Thyroid gland (tissue), 4 donors: Measurements from ENCODE around the gene CCNK. TPM values are rescaled to one million over a fixed set of nuclear protein-coding genes. Genes with fewer than 3 reads are reported as not detected.

Experiments
- DNase-seq, 2 donors: peaks; one replicate each; pipeline ENCODE4 v3.0.0-alpha.2; 2019
- H3K27ac ChIP-seq, 3 donors: fragments of 200-600 bp; sonication (generic); 1 replicate in 2 of 3; 2 replicates in 1 of 3; pipeline ENCODE4 v1.5.1; 2016 to 2019; ENCODE audit warnings: mild to moderate bottlenecking in 1 of 3, moderate library complexity in 1 of 3
- H3K27me3 ChIP-seq: fragments of 200-600 bp; sonication (generic); one replicate; pipeline ENCODE4 v1.5.1; 2019
- H3K36me3 ChIP-seq, 2 donors: fragments of 200-600 bp; sonication (generic); one replicate each; pipeline ENCODE4 v1.5.1; 2016 to 2019
- H3K4me1 ChIP-seq, 2 donors: fragments of 200-600 bp; sonication (generic); one replicate each; pipeline ENCODE4 v1.5.1; 2017 to 2019
- H3K4me3 ChIP-seq, 3 donors: fragments of 200-600 bp; sonication (generic); replicated peaks in 1 of 3; 1 replicate in 2 of 3; 2 replicates in 1 of 3; pipeline ENCODE4 v1.5.1; 2016; ENCODE audit warnings: mild to moderate bottlenecking in 1 of 3
- H3K9me3 ChIP-seq: fragments of 200-600 bp; sonication (generic); one replicate; pipeline ENCODE4 v1.5.1; 2017
- POLR2A ChIP-seq, 2 donors: fragments of 450-650 bp; IDR thresholded peaks; one replicate each; pipeline ENCODE4 v1.6.1; 2017; ENCODE audit warnings: antibody characterized with exemption in 2 of 2, mild to moderate bottlenecking in 2 of 2, moderate library complexity in 1 of 2
- WGBS, 2 donors: methylation state at CpG; one replicate each; pipeline ENCODE4 v1.1.5; 2017; 5-methylcytosine and 5-hydroxymethylcytosine counted together
- intact Hi-C: fragments of 100-400 bp; cut with DNase I; formaldehyde crosslinking; loops from one replicate; pipeline ENCODE4 v1.15.1; 2023
- total RNA-seq, 4 donors: library from RNA; depleted of rRNA; stranded (reverse); fragments of >200 nt; gene quantifications; one replicate each; pipeline ENCODE4 v1.2.3, GENCODE V29; 2016
- TF ChIP-seq, protein P1 (sequence below), 6 experiments: fragments of 200-600 bp in 3 of 6; fragments of 450-650 bp in 3 of 6; sonication (generic) in 3 of 6; IDR thresholded peaks; one replicate each; pipeline ENCODE4 v1.5.1; 2016 to 2019; ENCODE audit warnings: antibody characterized with exemption in 6 of 6, mild to moderate bottlenecking in 2 of 6, inconsistent platforms in 1 of 6, moderate library complexity in 1 of 6

The CCNK gene
- total RNA-seq, 4 donors from 2014 or later: 14.4 to 36.9 (median 24.4) TPM

DNA sequence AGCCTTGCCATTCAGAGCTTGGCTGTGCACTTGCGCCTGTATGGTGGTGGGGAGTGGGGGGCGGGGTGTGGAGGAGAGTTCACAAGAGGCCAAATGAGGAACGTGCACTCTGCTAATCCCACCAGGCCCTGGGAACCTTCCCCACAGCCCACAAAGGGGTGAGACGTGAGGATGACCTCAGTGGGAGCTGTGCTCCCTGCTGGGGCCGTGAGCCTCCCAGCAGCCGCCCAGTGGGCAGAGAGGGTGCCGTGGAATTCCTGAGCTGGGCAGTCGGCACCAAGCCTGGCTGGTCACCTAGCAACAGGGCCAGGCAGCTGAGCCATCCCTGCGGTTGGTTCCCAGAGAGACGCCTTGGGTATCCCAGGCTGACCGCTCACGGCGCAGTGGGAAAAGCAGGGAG is 53.7 kb downstream of the CCNK start:
- no peak for DNase-seq
- Histone ChIP-seq H3K27ac (no peak overlapping the region), H3K4me3 (no peak overlapping the region), H3K27me3 (no peaks in the 10 kb centered on the region), H3K36me3 (no peaks in the 10 kb centered on the region), H3K4me1 (peaks cover 10 to 25% of the 10 kb centered on the region in 2 donors), H3K9me3 (no peaks in the 10 kb centered on the region)
- intact Hi-C loops: no loop called here
- 76 to 80% methylated on average over 11 to 13 of the region's 13 CpGs for WGBS, 2 donors
- TF ChIP-seq, protein P1, sequence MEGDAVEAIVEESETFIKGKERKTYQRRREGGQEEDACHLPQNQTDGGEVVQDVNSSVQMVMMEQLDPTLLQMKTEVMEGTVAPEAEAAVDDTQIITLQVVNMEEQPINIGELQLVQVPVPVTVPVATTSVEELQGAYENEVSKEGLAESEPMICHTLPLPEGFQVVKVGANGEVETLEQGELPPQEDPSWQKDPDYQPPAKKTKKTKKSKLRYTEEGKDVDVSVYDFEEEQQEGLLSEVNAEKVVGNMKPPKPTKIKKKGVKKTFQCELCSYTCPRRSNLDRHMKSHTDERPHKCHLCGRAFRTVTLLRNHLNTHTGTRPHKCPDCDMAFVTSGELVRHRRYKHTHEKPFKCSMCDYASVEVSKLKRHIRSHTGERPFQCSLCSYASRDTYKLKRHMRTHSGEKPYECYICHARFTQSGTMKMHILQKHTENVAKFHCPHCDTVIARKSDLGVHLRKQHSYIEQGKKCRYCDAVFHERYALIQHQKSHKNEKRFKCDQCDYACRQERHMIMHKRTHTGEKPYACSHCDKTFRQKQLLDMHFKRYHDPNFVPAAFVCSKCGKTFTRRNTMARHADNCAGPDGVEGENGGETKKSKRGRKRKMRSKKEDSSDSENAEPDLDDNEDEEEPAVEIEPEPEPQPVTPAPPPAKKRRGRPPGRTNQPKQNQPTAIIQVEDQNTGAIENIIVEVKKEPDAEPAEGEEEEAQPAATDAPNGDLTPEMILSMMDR (IDR thresholded peaks at IDR 0.05): no peak
- TF ChIP-seq POLR2A (IDR thresholded peaks at IDR 0.05): no peak

DNA sequence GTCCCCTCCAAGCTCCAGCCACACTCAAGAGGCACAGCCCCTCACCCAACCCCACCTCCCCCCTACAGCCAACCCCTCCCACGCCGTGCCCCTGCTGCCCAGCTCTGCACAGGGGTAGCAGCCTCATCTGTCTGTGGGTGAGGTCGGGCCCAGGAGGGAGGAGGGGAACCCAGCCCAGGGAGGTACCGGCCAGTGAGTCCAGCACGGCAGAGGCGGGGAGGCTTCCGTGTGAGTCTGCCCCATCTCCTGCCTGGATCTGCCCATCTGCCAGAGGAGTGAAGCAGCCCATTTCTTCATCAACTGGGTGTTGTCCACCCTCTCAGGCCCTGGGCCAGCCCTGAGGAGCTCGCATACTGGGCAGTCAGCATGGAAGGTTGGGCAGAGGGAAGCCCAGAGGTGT is 54.2 kb downstream of the CCNK start:
- no peaks in the 10 kb centered on the region for H3K9me3 ChIP-seq
- H3K4me1 ChIP-seq: peaks cover 16 to 30% of the 10 kb centered on the region in 2 donors
- 100% methylated on average over 2 of the region's 8 CpGs; no CpG with 5 or more reads in 1 of the 2 donors for whole genome bisulfite sequencing, 2 donors
- no peak overlapping the region for H3K27ac ChIP-seq
- no peak for TF ChIP-seq POLR2A (IDR thresholded peaks at IDR 0.05)
- TF ChIP-seq, protein P1 (IDR thresholded peaks at IDR 0.05): no peak
- DNase-seq: no peak
- H3K36me3 ChIP-seq: no peaks in the 10 kb centered on the region
- H3K27me3 ChIP-seq: no peaks in the 10 kb centered on the region
- intact Hi-C loops: no loop called here
- no peak overlapping the region for H3K4me3 ChIP-seq

DNA sequence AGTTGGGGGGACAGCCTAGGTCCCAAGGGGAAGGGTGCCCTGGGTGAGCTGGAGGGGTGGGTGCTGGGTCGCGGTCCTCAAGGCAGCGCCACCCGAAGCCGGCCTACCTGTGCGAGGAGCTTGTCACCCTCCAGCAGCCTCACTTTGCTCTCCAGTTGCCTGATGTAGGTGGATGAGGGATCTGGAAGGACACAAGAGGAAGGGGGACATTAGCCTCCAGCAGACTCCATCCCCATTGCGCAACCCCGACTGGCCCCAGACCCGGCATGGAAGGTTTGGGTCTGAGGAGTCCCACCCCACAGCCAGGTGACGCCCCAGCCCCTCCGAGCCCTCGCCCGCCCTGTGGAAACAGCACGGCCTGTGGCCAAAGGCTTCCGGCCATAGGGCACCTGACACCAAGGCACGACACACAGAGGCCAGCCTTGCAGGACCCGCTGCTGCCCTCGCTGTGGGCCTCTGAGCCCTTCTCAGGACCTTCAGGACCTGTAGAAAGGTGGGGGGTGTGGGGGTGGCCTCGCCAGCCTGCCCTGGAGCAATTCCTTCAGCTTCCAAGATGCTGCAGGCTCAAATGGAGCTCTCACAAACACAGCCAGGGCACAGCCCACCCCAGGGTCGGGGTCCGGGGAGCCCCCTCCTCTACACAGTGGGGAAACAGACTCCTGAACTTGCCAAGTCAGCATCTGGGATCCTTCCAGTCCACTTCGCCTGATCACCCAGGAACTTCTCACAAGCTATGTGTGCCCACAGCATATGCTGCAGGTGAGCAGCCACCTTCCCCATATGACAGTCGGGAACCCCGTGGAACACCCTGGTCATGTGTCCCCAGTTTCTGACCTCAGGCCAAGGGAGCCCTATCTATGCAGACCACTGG is 54.9 kb downstream of the CCNK start:
- peaks cover 19 to 37% of the 10 kb centered on the region in 2 donors for H3K4me1 ChIP-seq
- H3K9me3 ChIP-seq: no peaks in the 10 kb centered on the region
- TF ChIP-seq POLR2A (IDR thresholded peaks at IDR 0.05): no peak
- TF ChIP-seq, protein P1 (IDR thresholded peaks at IDR 0.05): no peak
- no peak overlapping the region for H3K27ac ChIP-seq
- H3K4me3 ChIP-seq: no peak overlapping the region
- H3K36me3 ChIP-seq: no peaks in the 10 kb centered on the region
- intact Hi-C loops: no loop called here
- no peak for DNase-seq
- no peaks in the 10 kb centered on the region for H3K27me3 ChIP-seq
- WGBS, 2 donors: 82 to 94% methylated on average over 3 to 9 of the region's 24 CpGs

DNA sequence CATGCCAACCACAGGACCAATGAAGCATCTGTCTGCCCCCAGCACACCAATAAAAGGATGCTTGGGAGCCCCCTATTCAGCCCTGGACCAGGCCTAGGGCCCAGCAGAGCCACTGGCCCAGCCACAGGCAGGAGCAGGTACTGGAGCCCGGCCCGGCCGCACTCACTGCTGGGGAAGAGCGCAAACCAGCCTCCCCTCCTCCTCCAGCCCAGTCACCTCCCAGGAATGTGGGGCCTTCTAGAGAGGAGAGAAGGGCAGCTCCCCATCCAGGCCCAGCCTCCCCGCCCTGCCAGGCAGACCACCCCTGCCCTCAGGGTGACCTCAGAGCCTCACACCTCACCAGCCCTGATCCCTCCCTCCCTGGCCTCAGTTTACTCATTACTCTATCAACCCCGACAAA is 56.2 kb downstream of the CCNK start:
- no peaks in the 10 kb centered on the region for H3K9me3 ChIP-seq
- TF ChIP-seq, protein P1 (IDR thresholded peaks at IDR 0.05): no peak
- no peak for TF ChIP-seq POLR2A (IDR thresholded peaks at IDR 0.05)
- 48 to 69% methylated on average over 5 to 6 of the region's 6 CpGs for WGBS, 2 donors
- no peaks in the 10 kb centered on the region for H3K27me3 ChIP-seq
- intact Hi-C loops: no loop called here
- DNase-seq: peak; percentile 66 to 72
- no peak overlapping the region for H3K4me3 ChIP-seq
- H3K4me1 ChIP-seq: peaks cover 19 to 42% of the 10 kb centered on the region in 2 donors
- H3K36me3 ChIP-seq: no peaks in the 10 kb centered on the region
- peak overlapping the region in 2 of 3 donors; percentile 33 to 63 for H3K27ac ChIP-seq

DNA sequence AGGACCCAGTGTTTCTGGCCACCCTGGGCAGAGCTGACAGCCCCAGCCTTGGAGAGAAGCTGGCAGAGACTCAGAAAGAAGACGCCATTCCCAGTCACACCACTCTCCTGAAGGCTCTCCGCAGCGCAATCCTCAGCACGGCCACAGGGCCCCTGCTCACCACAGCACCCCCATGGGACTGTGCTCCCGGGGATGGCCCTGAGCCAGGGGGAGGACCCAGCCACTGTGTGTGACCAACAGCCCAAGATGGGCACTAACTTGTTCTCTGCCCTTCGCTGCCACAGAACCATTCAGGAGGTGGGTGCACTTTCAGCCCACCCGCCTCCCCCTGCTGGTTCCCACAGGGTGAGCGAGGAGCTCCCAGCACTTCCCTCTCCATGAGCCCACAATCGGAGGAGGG is 57.1 kb downstream of the CCNK start:
- Histone ChIP-seq H3K9me3 (no peaks in the 10 kb centered on the region), H3K27me3 (no peaks in the 10 kb centered on the region), H3K4me1 (peaks cover 19 to 42% of the 10 kb centered on the region in 2 donors), H3K4me3 (no peak overlapping the region), H3K27ac (peak overlapping the region in 2 of 3 donors; percentile 33 to 63), H3K36me3 (no peaks in the 10 kb centered on the region)
- DNase-seq: peak; percentile 86 to 87
- intact Hi-C loops: no loop called here
- no peak for TF ChIP-seq POLR2A (IDR thresholded peaks at IDR 0.05)
- TF ChIP-seq, protein P1 (IDR thresholded peaks at IDR 0.05): peak in 2 of 6 experiments; percentile 15 to 36
- 14 to 40% methylated on average over 1 to 8 of the region's 9 CpGs for WGBS, 2 donors
